HG03159 (cell line): ENCODE measurements around the gene TNFRSF14.
A peak's percentile ranks its signal among the peaks of the same experiment; 100 is the strongest.
"Not testable (repeated sequence)": the region's sequence is repeated elsewhere in the genome, so short reads cannot be mapped to it uniquely, and the experiment has no call there.

ENCODE experiments used
- ATAC-seq: cut with Tn5 transposase; IDR thresholded peaks from one replicate; pipeline ENCODE4 v1.9.1; 2021; ENCODE audit warnings: mild to moderate bottlenecking, moderate library complexity; ENCODE audit not compliant: unreplicated experiment

The TNFRSF14 gene

GRCh38 chr1:2566101-2567045 lies 10.2 kb downstream of the TNFRSF14 start:
- ATAC-seq: no peak

- ATAC-seq: no peak
Observed at GRCh38 chr1:2567083-2567679, 11.0 kb downstream of the TNFRSF14 start.

- ATAC-seq: not testable (repeated sequence)
Observed at GRCh38 chr1:2568187-2568816, 12.1 kb downstream of the TNFRSF14 start.

- ATAC-seq: no peak
Observed at GRCh38 chr1:2569060-2569459, 12.9 kb downstream of the TNFRSF14 start.

- ATAC-seq: not testable (repeated sequence)
Observed at GRCh38 chr1:2569703-2570102, 13.5 kb downstream of the TNFRSF14 start.

GRCh38 chr1:2570332-2570731 lies 14.2 kb downstream of the TNFRSF14 start:
- ATAC-seq: no peak

GRCh38 chr1:2571348-2571747 lies 15.2 kb downstream of the TNFRSF14 start:
- ATAC-seq: no peak

GRCh38 chr1:2573250-2573920 lies 17.2 kb downstream of the TNFRSF14 start:
- ATAC-seq: no peak

- no peak for ATAC-seq
Observed at GRCh38 chr1:2574350-2574749, 18.2 kb downstream of the TNFRSF14 start.

- no peak for ATAC-seq
Observed at GRCh38 chr1:2575801-2576663, 19.9 kb downstream of the TNFRSF14 start.

- peak; percentile 39 for ATAC-seq
Observed at GRCh38 chr1:2577565-2578075, 21.4 kb downstream of the TNFRSF14 start.

- ATAC-seq: no peak
Observed at GRCh38 chr1:2578758-2579118, 22.6 kb downstream of the TNFRSF14 start.

GRCh38 chr1:2580691-2581090 lies 24.5 kb downstream of the TNFRSF14 start:
- ATAC-seq: no peak

GRCh38 chr1:2582391-2582790 lies 26.2 kb downstream of the TNFRSF14 start:
- no peak for ATAC-seq

GRCh38 chr1:2583331-2583791 lies 27.2 kb downstream of the TNFRSF14 start:
- ATAC-seq: no peak

- ATAC-seq: no peak
Observed at GRCh38 chr1:2583871-2584351, 27.7 kb downstream of the TNFRSF14 start.

- ATAC-seq: no peak
Observed at GRCh38 chr1:2584686-2585317, 28.6 kb downstream of the TNFRSF14 start.

GRCh38 chr1:2585318-2586092 lies 29.3 kb downstream of the TNFRSF14 start:
- ATAC-seq: peak; percentile 38
